Hippocampal formation (tissue), 2 donors: Measurements from ENCODE around the gene CA6.
A peak's percentile ranks its signal among the peaks of the same experiment; 100 is the strongest.
"Not testable (repeated sequence)": the region's sequence is repeated elsewhere in the genome, so short reads cannot be mapped to it uniquely, and the experiment has no call there.

Experiments
- DNase-seq, 2 donors: peaks; one replicate each; lab custom pipeline; 2025; lab: John Stamatoyannopoulos, UW

Gene CA6

GRCh38 chr1:8926707-8927694, 18.7 kb upstream of the CA6 start:
- DNase-seq: no peak

- no peak for DNase-seq
Measured at GRCh38 chr1:8930116-8930515, 15.6 kb upstream of the CA6 start.

- DNase-seq: not testable (repeated sequence)
Measured at GRCh38 chr1:8937051-8937450, 8.6 kb upstream of the CA6 start.

- no peak for DNase-seq
Measured at GRCh38 chr1:8937701-8938100, 8.0 kb upstream of the CA6 start.

GRCh38 chr1:8938232-8938999, 7.3 kb upstream of the CA6 start:
- no peak for DNase-seq

GRCh38 chr1:8939000-8939265, 6.7 kb upstream of the CA6 start:
- no peak for DNase-seq

GRCh38 chr1:8939362-8939995, 6.2 kb upstream of the CA6 start:
- DNase-seq: no peak

GRCh38 chr1:8941906-8942305, 3.8 kb upstream of the CA6 start:
- peak in 1 of 2 donors; percentile 87 for DNase-seq

GRCh38 chr1:8943498-8944405, 1.9 kb upstream of the CA6 start:
- peak in 1 of 2 donors; percentile 25 for DNase-seq

- no peak for DNase-seq
Measured at GRCh38 chr1:8947127-8947691, 1.5 kb downstream of the CA6 start.

GRCh38 chr1:8950309-8950708, 4.6 kb downstream of the CA6 start:
- DNase-seq: no peak

GRCh38 chr1:8951231-8951630, 5.6 kb downstream of the CA6 start:
- DNase-seq: no peak

GRCh38 chr1:8955406-8955805, 9.7 kb downstream of the CA6 start:
- DNase-seq: no peak

GRCh38 chr1:8956461-8957349, 11.0 kb downstream of the CA6 start:
- no peak for DNase-seq

GRCh38 chr1:8962812-8963530, 17.3 kb downstream of the CA6 start:
- DNase-seq: no peak

- DNase-seq: no peak
Measured at GRCh38 chr1:8963963-8964362, 18.3 kb downstream of the CA6 start.

- DNase-seq: no peak
Measured at GRCh38 chr1:8965121-8965820, 19.6 kb downstream of the CA6 start.

GRCh38 chr1:8966606-8967005, 20.9 kb downstream of the CA6 start:
- no peak for DNase-seq

- not testable (repeated sequence) for DNase-seq
Measured at GRCh38 chr1:8968902-8969301, 23.2 kb downstream of the CA6 start.
